ENCODE results near the gene CREB3L1.
A peak's percentile ranks its signal among the peaks of the same experiment; 100 is the strongest.

The CREB3L1 gene

GRCh38 chr11:46293641-46294103 is 16.2 kb downstream of the CREB3L1 start:
- Histone ChIP-seq H3K27me3 (ENCODE audit: control insufficient read depth, low read length) (peaks cover 52% of the 10 kb centered on the region), H3K9me3 (ENCODE audit: control insufficient read depth, insufficient read depth, low read length) (no peaks in the 10 kb centered on the region), H3K27ac (ENCODE audit: low read depth, low read length) (no peak overlapping the region), H3K79me2 (ENCODE audit: control insufficient read depth, low read length) (no peaks in the 10 kb centered on the region), H3K4me2 (ENCODE audit: low read length) (no peak overlapping the region), H3K4me3 (ENCODE audit: low read length) (no peak overlapping the region), H3K4me1 (ENCODE audit: control insufficient read depth, low read length) (peaks cover 11% of the 10 kb centered on the region; the same call in 1 of the 2 replicates), H3K36me3 (ENCODE audit: control insufficient read depth, low read length) (no peaks in the 10 kb centered on the region), H3K9me2 (replicated peaks; ENCODE audit: control insufficient read depth, low read length) (no peaks in the 10 kb centered on the region), H4K20me1 (ENCODE audit: control insufficient read depth, insufficient read depth, low read depth, low read length) (no peaks in the 10 kb centered on the region), H3F3A (ENCODE audit: control insufficient read depth, insufficient read depth) (no peaks in the 10 kb centered on the region)
- TF ChIP-seq EZH2phosphoT487 (IDR thresholded peaks at IDR 0.05; ENCODE audit: borderline replicate concordance, low read length): no peak
- TF ChIP-seq, protein P1, sequence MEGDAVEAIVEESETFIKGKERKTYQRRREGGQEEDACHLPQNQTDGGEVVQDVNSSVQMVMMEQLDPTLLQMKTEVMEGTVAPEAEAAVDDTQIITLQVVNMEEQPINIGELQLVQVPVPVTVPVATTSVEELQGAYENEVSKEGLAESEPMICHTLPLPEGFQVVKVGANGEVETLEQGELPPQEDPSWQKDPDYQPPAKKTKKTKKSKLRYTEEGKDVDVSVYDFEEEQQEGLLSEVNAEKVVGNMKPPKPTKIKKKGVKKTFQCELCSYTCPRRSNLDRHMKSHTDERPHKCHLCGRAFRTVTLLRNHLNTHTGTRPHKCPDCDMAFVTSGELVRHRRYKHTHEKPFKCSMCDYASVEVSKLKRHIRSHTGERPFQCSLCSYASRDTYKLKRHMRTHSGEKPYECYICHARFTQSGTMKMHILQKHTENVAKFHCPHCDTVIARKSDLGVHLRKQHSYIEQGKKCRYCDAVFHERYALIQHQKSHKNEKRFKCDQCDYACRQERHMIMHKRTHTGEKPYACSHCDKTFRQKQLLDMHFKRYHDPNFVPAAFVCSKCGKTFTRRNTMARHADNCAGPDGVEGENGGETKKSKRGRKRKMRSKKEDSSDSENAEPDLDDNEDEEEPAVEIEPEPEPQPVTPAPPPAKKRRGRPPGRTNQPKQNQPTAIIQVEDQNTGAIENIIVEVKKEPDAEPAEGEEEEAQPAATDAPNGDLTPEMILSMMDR (IDR thresholded peaks at IDR 0.05; ENCODE audit: low read depth, low read length, poor library complexity, severe bottlenecking): no peak

- H3F3A ChIP-seq (ENCODE audit: control insufficient read depth, insufficient read depth): no peaks in the 10 kb centered on the region
- H4K20me1 ChIP-seq (ENCODE audit: control insufficient read depth, insufficient read depth, low read depth, low read length): no peaks in the 10 kb centered on the region
- H3K27me3 ChIP-seq (ENCODE audit: control insufficient read depth, low read length): peaks cover 51% of the 10 kb centered on the region
- TF ChIP-seq, protein P1 (IDR thresholded peaks at IDR 0.05; ENCODE audit: low read depth, low read length, poor library complexity, severe bottlenecking): no peak
- no peak for TF ChIP-seq EZH2phosphoT487 (IDR thresholded peaks at IDR 0.05; ENCODE audit: borderline replicate concordance, low read length)
- no peaks in the 10 kb centered on the region for H3K9me3 ChIP-seq (ENCODE audit: control insufficient read depth, insufficient read depth, low read length)
- H3K9me2 ChIP-seq (replicated peaks; ENCODE audit: control insufficient read depth, low read length): no peaks in the 10 kb centered on the region
- H3K27ac ChIP-seq (ENCODE audit: low read depth, low read length): no peak overlapping the region
- peak overlapping the region; percentile 44; the same call in 1 of the 2 replicates for H3K4me3 ChIP-seq (ENCODE audit: low read length)
- H3K4me1 ChIP-seq (ENCODE audit: control insufficient read depth, low read length): peaks cover 11% of the 10 kb centered on the region; the same call in 1 of the 2 replicates
- peak overlapping the region; percentile 55 for H3K4me2 ChIP-seq (ENCODE audit: low read length)
- no peaks in the 10 kb centered on the region for H3K79me2 ChIP-seq (ENCODE audit: control insufficient read depth, low read length)
- H3K36me3 ChIP-seq (ENCODE audit: control insufficient read depth, low read length): no peaks in the 10 kb centered on the region
Observed at GRCh38 chr11:46294365-46295309, 17.2 kb downstream of the CREB3L1 start.

DNA sequence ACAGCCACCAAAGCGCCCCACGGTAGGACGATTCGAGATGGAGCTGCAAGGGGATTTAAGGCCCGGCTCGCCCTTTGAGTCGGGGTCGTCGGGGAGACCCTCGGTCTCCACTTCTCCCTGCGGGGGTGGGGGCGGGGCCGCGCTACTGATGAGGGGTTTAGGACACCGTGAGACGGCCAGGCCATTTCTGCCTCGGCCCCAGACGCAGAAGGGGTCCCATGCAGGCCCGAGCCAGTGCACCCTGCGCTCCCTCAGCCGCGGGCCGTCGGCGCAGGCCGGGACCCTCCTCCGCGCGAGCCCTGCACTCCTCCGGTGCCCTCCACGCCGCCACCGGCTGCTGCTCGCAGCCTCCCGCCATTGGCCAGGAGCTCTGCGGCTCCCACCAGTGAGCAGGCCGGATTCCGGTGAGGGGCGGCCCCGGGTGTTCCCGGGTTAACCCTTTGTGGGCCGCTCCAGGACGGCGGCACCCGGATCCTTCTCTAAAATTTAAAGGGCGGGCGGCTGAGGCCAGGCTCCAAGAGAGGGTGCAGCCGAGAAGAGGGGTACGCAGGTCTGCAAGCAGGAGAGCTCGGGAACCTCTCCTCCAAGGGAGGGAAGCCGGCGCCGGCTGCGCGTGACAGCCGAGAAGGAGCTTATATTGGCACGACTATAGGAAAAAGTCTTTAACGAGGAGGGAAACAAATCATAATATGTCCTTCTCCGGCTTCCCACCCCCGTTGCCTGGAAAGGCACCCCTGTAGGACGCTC is 18.0 kb downstream of the CREB3L1 start:
- H3K27me3 ChIP-seq (ENCODE audit: control insufficient read depth, low read length): peaks cover 55% of the 10 kb centered on the region
- H3K9me3 ChIP-seq (ENCODE audit: control insufficient read depth, insufficient read depth, low read length): no peaks in the 10 kb centered on the region
- H4K20me1 ChIP-seq (ENCODE audit: control insufficient read depth, insufficient read depth, low read depth, low read length): no peaks in the 10 kb centered on the region
- peak overlapping the region; percentile 55 for H3K4me2 ChIP-seq (ENCODE audit: low read length)
- no peaks in the 10 kb centered on the region for H3K9me2 ChIP-seq (replicated peaks; ENCODE audit: control insufficient read depth, low read length)
- H3F3A ChIP-seq (ENCODE audit: control insufficient read depth, insufficient read depth): no peaks in the 10 kb centered on the region
- peak overlapping the region; percentile 44 for H3K4me3 ChIP-seq (ENCODE audit: low read length)
- TF ChIP-seq, protein P1 (IDR thresholded peaks at IDR 0.05; ENCODE audit: low read depth, low read length, poor library complexity, severe bottlenecking): no peak
- TF ChIP-seq EZH2phosphoT487 (IDR thresholded peaks at IDR 0.05; ENCODE audit: borderline replicate concordance, low read length): no peak
- peaks cover 11% of the 10 kb centered on the region; the same call in 1 of the 2 replicates for H3K4me1 ChIP-seq (ENCODE audit: control insufficient read depth, low read length)
- no peaks in the 10 kb centered on the region for H3K36me3 ChIP-seq (ENCODE audit: control insufficient read depth, low read length)
- H3K27ac ChIP-seq (ENCODE audit: low read depth, low read length): no peak overlapping the region
- H3K79me2 ChIP-seq (ENCODE audit: control insufficient read depth, low read length): no peaks in the 10 kb centered on the region

All from DOHH2 (cell line).